Neural progenitor cell (in vitro differentiated cells): ENCODE measurements around the gene ZCCHC7.

Source experiments
- CTCF ChIP-seq: fragments of 200-600 bp; sonication (generic); IDR thresholded peaks from 2 replicates; pipeline ENCODE4 v1.5.1; 2017; ENCODE audit warnings: antibody characterized with exemption, mild to moderate bottlenecking
- EZH2 ChIP-seq: fragments of 200-600 bp; sonication (generic); IDR thresholded peaks from 2 replicates; pipeline ENCODE4 v1.6.1; 2017; ENCODE audit warnings: antibody characterized with exemption, mild to moderate bottlenecking, moderate library complexity

- TF ChIP-seq CTCF: no peak
- TF ChIP-seq EZH2: no peak
Observed at GRCh38 chr9:37269221-37269620, 148.8 kb downstream of the ZCCHC7 start.
